Mononuclear cell (primary cell): ENCODE data around the gene DNLZ. TPM values are rescaled to one million over a fixed set of nuclear protein-coding genes. Genes with fewer than 3 reads are reported as not detected.
"Not testable (repeated sequence)": the region's sequence is repeated elsewhere in the genome, so short reads cannot be mapped to it uniquely, and the experiment has no call there.

Experiments
- H3K27me3 ChIP-seq: 2 replicates; pipeline ENCODE4 v1.6.0; 2011; ENCODE audit warnings: low read length, control low read depth; ENCODE audit not compliant: insufficient read depth
- H3K4me1 ChIP-seq: 2 replicates; pipeline ENCODE4 v1.5.1; 2011; ENCODE audit warnings: mild to moderate bottlenecking, low read length, control low read depth; ENCODE audit not compliant: insufficient read depth
- H3K4me3 ChIP-seq: 2 replicates; pipeline ENCODE4 v1.5.1; 2011; ENCODE audit warnings: mild to moderate bottlenecking, low read length, moderate library complexity
- H3K9me3 ChIP-seq: 2 replicates; pipeline ENCODE4 v1.5.1; 2011; ENCODE audit warnings: low read depth, mild to moderate bottlenecking, control low read depth, low read length
- total RNA-seq: library from RNA; depleted of rRNA; stranded (reverse); fragments of >200 nt; gene quantifications from one replicate; pipeline ENCODE4 v1.2.3, GENCODE V29; 2012

Gene DNLZ
- total RNA-seq, 1 donor, result 9.0 TPM

DNA sequence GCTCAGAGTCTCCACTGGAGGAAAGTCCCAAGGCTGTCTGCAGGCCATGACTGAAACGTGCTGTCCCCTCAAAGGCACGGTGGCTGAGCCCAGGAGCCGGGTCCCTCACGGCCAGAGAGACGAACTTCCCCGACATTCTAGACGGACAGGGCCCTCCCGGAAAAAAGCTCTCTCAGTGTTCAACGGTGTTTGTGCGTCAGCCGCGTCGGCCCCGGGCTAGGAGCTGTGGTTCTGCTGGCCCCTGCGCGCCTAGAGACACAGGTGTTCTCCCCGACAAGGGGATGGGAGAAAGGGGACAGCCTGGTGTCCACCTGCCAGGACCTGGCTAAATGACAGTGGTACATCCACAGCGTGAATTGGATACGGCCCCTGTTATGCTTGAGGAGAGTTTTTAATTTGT lies 42.0 kb downstream of the DNLZ start:
- Histone ChIP-seq H3K9me3 (no peaks in the 10 kb centered on the region), H3K4me3 (no peak overlapping the region), H3K4me1 (peaks cover 1% of the 10 kb centered on the region), H3K27me3 (no peaks in the 10 kb centered on the region)

DNA sequence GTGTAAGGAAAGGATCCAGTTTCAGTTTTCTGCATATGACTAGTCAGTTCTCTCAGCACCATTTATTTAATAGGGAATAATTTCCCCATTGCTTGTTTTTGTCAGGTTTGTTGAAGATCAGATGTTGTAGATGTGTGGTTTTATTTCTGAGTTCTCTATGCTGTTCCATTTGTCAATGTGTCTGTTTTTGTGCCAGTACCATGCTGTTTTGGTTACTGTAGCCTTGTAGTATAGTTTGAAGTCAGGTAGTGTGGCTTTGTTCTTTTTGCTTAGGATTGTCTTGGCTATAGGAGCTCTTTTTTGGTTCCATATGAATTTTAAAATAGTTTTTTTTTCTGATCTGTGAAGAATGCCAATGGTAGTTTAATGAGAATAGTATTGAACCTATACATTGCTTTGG lies 42.6 kb downstream of the DNLZ start:
- not testable (repeated sequence) for H3K9me3 ChIP-seq, H3K4me3 ChIP-seq, H3K27me3 ChIP-seq, H3K4me1 ChIP-seq

DNA sequence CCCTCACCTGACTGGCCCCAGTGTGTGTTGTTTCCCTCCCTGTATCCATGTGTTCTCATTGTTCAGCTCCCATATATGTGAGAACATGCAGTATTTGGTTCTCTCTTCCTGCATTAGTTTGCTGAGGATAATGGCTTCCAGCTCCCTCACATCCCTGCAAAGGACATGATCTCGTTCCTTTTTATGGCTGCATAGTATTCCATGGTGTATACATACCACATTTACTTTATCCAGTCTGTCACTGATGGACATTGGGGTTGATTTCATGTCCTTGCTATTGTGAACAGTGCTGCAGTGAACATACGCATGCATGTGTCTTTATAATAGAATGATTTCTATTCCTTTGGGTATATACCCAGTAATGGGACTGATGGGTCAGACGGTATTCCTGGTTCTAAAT lies 43.6 kb downstream of the DNLZ start:
- not testable (repeated sequence) for H3K27me3 ChIP-seq, H3K4me3 ChIP-seq, H3K4me1 ChIP-seq, H3K9me3 ChIP-seq

DNA sequence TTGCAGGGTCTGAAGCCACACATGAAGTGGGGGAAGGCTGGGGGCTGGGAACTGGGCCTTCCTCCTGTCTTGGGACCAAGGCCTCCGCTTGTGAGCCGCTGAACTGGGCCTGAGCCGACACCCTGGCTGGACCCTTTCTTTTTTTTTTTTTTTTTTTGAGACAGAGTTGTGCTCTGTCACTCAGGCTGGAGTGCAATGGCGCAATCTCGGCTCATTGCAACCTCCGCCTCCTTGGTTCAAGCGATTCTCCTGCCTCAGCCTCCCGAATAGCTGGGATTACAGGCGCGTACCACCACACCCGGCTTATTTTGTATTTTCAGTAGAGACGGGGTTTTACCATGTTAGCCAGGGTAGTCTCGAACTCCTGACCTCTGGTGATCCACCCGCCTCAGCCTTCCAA lies 44.3 kb downstream of the DNLZ start:
- H3K27me3 ChIP-seq, result not testable (repeated sequence)

DNA sequence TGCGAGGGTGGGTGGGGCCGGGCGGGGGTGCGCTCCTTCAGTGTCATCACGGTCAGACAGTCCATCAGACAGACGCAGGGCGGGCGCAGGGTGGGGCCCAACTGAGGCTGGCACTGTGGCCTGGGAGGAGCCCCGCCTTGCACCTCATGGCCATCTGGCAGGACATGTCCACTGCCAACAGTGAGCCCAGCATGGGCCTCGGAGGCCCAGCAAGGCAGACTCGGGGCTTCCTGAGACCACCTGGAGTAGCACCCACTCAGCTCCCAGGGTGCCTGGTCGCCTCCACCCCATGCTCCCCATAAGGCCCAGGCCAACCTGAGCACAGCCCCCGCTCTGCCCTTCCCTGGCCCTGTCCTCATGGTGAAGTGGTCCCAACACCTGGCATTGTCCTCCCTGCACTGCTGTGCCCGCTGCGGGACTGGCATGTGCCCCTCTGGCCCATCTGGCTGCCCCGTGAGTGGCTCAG lies 44.7 kb downstream of the DNLZ start:
- Histone ChIP-seq H3K4me3 (no peak overlapping the region), H3K27me3 (no peaks in the 10 kb centered on the region), H3K9me3 (no peaks in the 10 kb centered on the region), H3K4me1 (no peaks in the 10 kb centered on the region)

More for the DNA sequence above, 44.3 kb downstream of the DNLZ start:
- not testable (repeated sequence) for H3K4me1 ChIP-seq, H3K4me3 ChIP-seq, H3K9me3 ChIP-seq

DNA sequence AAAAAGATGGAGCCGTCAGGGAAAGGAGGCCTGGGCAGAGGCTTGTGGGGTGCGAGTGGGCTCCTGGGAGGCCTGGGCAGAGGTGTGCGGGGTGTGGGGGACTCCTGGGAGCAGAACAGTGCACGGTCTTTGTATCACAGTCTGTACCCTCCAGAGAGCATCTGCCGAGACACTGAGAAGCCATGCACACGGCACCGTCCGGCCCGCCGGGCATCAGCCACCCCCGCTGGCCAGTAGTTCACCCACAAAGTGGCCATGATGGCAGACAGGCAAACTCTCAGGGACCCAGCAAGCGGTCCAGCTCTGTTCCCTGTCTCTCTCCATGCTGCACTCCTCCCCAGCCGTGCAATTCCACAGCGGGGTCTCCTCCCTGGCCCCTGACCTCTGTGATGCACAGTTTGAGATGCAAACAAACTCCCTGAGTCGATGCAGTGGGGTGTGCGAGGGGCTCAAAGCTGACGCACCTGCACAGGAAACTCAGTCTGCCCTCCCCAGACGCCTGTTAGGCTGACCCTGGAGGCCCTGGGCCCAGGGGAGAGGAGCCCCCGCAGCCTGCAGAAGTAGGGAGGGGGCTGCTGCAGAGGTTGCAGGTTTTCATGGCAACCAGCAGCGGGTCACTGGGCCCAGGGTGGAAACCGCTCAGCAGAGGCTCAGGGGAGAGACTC lies 45.3 kb downstream of the DNLZ start:
- Histone ChIP-seq H3K4me1 (no peaks in the 10 kb centered on the region), H3K9me3 (no peaks in the 10 kb centered on the region), H3K27me3 (no peaks in the 10 kb centered on the region), H3K4me3 (no peak overlapping the region)

DNA sequence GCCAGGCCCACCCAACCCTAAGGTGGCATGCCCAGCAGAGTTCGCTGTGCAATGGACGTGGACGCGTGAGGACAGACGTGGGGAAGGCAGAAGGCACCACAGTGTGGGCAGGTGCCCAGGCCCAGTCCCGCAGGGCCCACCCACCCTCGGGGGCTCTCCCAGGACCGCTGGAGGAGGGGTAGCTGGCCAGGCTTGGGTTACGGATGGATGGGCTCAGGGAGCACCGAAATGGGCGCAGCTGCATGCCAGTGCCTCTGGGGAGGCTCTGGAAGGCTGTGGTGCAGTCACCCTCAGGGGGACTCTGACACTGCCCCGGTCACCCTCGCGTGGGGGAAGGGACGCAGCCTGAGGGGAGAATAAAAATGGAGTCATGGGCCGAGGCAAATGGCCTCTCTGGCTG lies 45.8 kb downstream of the DNLZ start:
- no peaks in the 10 kb centered on the region for H3K9me3 ChIP-seq
- H3K4me3 ChIP-seq, result no peak overlapping the region
- no peaks in the 10 kb centered on the region for H3K4me1 ChIP-seq
- no peaks in the 10 kb centered on the region for H3K27me3 ChIP-seq

DNA sequence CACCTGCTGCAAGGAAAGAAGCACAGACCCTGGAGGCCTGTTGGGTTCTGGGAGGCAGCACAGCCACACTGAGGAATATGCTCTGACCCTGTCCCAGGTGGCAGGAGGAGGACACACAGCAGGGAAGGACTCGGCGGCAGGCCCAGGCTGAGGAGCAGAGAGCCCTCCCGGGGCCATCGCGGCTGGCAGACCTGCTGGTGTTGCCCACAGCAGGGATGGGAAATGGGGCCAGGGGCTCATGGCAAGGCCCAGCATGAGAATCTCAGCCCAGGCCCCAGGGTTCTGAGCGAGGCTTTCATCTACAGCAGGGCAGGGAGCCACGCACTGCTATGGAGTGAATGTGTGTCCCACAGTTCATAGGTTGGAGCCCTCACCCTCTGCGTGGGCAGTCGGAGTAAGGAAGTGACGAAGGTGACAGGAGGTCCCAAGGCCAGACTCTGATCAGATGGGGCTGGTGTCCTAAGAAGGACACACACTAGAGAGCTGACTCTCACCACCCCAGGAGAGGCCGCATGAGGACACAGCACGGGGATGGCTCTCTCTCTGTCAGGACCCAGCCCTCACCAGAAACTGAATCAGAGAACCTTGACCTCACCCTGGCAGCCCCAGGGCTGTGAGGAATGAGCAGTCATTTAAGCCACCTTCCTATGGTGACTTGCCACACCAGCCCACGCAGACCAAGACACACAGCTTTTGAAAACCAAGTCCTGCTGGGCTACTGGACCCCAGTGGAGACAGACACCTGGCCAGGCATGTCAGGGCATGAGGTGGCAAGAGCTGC lies 46.5 kb downstream of the DNLZ start:
- H3K9me3 ChIP-seq, result no peaks in the 10 kb centered on the region
- no peaks in the 10 kb centered on the region for H3K27me3 ChIP-seq
- H3K4me1 ChIP-seq, result no peaks in the 10 kb centered on the region
- H3K4me3 ChIP-seq, result no peak overlapping the region

DNA sequence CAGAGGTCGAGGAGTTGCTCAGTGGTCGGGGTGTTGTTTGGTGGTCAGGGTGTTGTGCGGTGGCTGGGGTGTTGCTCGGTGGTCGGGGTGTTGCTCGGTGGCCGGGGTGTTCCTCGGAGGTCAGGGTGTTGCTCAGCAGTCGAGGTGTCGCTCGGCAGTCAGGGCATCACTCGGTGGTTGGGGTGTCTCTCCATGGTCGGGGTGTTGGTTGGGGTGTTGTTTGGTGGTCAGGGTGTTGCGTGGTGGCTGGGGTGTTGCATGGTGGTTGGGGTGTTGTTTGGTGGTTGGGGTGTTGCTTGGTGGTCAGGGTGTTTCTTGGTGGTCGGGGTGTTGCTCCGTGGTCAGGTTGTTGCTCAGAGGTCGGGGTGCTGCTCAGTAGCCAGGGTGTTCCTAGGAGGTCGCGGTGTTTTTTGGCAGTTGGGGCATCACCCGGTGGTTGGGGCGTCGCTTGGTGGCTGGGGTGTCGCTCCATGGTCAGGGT lies 47.2 kb downstream of the DNLZ start:
- no peaks in the 10 kb centered on the region for H3K9me3 ChIP-seq
- no peaks in the 10 kb centered on the region for H3K27me3 ChIP-seq
- peaks cover 4% of the 10 kb centered on the region for H3K4me1 ChIP-seq
- no peak overlapping the region for H3K4me3 ChIP-seq

DNA sequence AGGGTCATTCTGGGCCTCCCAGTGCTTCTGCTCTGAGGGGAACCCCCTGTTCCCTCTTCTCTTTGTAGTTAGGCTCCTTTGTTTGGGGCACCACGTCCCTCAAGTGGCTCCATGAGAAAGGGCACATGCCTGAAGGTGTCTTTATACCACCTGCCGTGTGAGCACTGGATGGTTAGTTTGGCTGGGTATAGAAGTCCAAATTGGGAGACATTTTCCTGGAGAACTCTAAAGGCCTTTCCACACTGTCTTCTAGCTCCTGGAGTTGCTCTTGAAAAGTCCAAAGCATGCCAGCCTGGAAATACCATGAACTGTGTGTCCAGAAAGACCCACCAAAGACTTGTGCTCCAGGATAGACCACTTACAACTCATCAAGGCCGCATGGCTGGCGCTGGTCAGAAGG lies 48.6 kb downstream of the DNLZ start:
- Histone ChIP-seq H3K27me3 (no peaks in the 10 kb centered on the region), H3K4me3 (no peak overlapping the region), H3K9me3 (no peaks in the 10 kb centered on the region), H3K4me1 (peaks cover 5% of the 10 kb centered on the region)

DNA sequence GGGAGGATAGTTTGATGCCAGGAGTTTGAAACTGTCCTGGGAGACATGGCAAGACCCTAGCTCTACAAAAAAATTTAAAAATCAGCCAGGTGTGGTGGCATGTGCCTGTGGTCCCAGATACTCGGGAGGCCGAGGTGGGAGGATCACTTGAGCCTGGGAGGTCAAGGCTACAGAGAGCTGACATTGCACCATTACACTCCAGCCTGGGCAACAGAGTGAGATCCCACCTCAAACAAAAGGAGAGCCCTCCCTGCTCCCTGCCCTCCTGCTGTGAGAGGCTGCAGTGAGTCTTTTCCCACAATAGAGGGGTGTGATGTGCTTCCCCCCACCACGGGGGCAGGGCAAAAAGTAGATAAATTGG lies 49.5 kb downstream of the DNLZ start:
- no peaks in the 10 kb centered on the region for H3K9me3 ChIP-seq
- H3K4me1 ChIP-seq, result peaks cover 9% of the 10 kb centered on the region
- H3K4me3 ChIP-seq, result no peak overlapping the region
- peaks cover 2% of the 10 kb centered on the region for H3K27me3 ChIP-seq

DNA sequence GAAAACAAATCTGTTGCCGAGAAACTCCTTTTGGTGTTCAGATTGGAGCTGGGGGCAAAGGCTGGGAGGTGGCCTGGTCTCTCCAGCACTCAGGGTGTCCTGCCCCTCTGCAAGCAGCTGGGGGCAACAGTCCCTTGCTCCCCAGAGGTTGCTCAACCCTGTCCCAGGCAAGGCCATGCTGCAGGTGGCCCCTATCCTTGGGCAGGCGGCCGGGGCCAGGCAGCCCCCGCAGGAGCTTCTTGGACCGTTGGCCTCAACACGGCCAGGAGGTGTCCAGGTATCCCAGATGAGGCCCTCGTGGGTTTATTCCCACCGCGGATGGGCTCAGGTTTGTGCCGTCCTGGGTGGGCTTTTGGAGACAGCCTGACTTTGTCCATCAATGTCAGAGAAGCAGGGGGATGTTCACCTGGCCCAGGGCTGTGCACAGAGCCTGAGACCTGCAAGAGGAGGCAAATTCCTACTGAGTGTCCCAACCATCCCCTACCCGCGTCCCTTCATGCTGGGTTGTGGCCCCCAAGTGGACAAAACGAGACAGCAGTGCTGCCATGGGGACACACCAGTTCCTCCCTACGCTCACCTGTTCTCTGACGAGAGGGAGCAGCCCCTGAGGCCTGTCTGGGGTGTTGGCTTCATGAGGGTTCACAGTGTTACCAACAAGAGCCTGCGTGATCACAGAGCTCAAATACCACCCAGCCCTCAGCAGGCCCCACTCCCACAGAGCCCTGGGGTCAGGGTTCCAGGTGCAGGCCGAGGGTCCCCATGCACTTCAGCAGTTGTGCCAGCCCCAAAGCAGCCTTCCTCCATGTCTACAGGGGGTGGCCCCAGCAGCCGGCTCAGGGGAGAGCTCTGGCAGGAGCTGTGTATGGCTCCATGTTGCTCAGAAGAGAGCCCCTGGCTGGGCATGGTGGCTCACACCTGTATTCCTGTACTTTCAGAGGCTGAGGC lies 50.2 kb downstream of the DNLZ start:
- no peak overlapping the region for H3K4me3 ChIP-seq
- H3K4me1 ChIP-seq, result peaks cover 11% of the 10 kb centered on the region
- no peaks in the 10 kb centered on the region for H3K9me3 ChIP-seq
- peaks cover 2% of the 10 kb centered on the region for H3K27me3 ChIP-seq

DNA sequence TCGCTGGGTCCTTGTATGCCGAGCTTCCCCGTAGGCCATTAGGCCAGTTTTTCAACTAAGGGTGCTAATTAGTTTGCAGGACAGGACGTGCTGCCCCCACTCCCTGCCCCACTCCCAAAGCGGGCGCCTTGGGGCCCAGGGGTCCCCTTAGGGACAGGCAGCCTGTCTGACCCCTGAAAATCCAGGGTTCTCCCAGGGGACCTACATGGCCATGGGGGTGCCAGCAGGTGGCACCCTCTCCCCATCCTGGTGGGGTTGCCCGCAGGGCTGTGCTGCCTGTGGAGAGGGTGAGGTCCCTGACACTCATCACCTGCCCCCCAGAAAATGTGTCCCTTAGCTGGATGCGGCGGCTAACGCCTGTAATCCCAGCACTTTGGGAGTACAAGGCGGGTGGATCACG lies 51.1 kb downstream of the DNLZ start:
- Histone ChIP-seq H3K9me3 (no peaks in the 10 kb centered on the region), H3K27me3 (peaks cover 6% of the 10 kb centered on the region), H3K4me3 (no peak overlapping the region), H3K4me1 (peaks cover 11% of the 10 kb centered on the region)

DNA sequence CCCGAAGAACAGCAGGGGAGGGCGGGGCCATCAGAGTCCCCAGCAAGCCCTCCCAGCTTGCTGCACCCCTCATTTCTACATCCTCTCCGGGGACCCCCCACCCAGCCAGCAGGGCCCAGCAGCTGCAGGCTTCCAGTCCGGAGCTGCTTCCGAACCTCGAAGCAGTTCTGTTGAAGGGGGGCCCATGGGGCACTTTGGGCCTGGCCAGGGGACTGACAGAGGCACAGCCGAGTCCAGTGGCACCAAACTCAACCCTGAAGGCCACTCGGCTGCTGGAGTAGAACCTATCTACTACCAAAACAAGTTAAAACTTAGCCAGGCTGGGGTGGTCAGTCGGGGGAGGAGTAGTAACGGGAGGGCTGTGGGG lies 51.6 kb downstream of the DNLZ start:
- Histone ChIP-seq H3K4me3 (no peak overlapping the region), H3K9me3 (no peaks in the 10 kb centered on the region), H3K27me3 (peaks cover 6% of the 10 kb centered on the region), H3K4me1 (peaks cover 11% of the 10 kb centered on the region)
